Upper lobe of right lung (tissue), 1 donor: ENCODE results near the gene KDM6A. TPM values are rescaled to one million over a fixed set of nuclear protein-coding genes. Genes with fewer than 3 reads are reported as not detected.
A peak's percentile ranks its signal among the peaks of the same experiment; 100 is the strongest.

ENCODE experiments used
- ATAC-seq: fragments of 200-7000 bp; cut with Tn5 transposase; one replicate; pipeline ENCODE4 v1.9.1; 2020; ENCODE audit warnings: mild to moderate bottlenecking, moderate library complexity
- DNase-seq: peaks from one replicate; pipeline ENCODE4 v3.0.0-alpha.2; 2020
- H3K27ac ChIP-seq: fragments of 200-600 bp; one replicate; pipeline ENCODE4 v1.8.0; 2022
- H3K27me3 ChIP-seq: fragments of 200-600 bp; one replicate; pipeline ENCODE4 v1.8.0; 2022; ENCODE audit warnings: mild to moderate bottlenecking
- H3K36me3 ChIP-seq: fragments of 200-600 bp; one replicate; pipeline ENCODE4 v1.8.0; 2022
- H3K4me1 ChIP-seq: fragments of 200-600 bp; one replicate; pipeline ENCODE4 v1.8.0; 2022
- H3K4me3 ChIP-seq: fragments of 200-600 bp; one replicate; pipeline ENCODE4 v1.8.0; 2022; ENCODE audit warnings: mild to moderate bottlenecking
- H3K9me3 ChIP-seq: fragments of 200-600 bp; one replicate; pipeline ENCODE4 v1.8.0; 2022
- intact Hi-C: fragments of 100-400 bp; cut with DNase I; formaldehyde crosslinking; loops from one replicate; pipeline ENCODE4 v1.11.0; 2022
- total RNA-seq: library from RNA; stranded (reverse); fragmentation: NEBNext Ultra II Directional; extraction: Animal tissue kit (Norgen Biotek cat#: 25700); gene quantifications from one replicate; pipeline ENCODE4 v1.2.1, GENCODE V29; 2021
- TF ChIP-seq, protein P1 (sequence below): fragments of 200-600 bp; IDR thresholded peaks from one replicate; pipeline ENCODE4 v1.8.0; 2022; ENCODE audit warnings: antibody characterized with exemption
- donor health status: DM: no; HTN: yes; CAD: no; lungs with severe emphysema.

Gene KDM6A
- total RNA-seq, 1 donor from 2014 or later = 24.7 TPM

DNA sequence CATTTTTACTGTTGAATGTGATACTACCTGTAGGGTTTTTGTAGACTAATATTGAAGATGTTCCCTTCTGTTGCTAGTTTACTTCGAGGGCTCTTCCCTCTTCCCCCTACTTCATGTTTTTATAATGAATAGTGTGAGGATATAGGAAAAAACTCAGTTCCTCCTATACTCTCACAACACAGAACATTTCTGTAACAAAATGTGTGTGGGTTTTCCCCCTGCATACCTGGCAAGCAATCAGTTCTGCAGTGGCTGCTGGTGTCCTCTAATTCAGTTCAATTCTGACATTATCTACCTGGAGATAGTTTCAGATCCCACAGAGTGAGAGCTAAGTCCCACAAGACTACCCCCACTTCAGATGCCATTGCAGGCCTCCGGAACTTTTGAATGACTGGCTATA, 107.9 kb downstream of the KDM6A start:
- Histone ChIP-seq H3K36me3 (no peaks in the 10 kb centered on the region), H3K27ac (no peak overlapping the region), H3K4me1 (no peaks in the 10 kb centered on the region), H3K4me3 (no peak overlapping the region), H3K27me3 (no peaks in the 10 kb centered on the region), H3K9me3 (no peaks in the 10 kb centered on the region)
- ATAC-seq (no peak), DNase-seq (no peak)
- intact Hi-C loops = no loop called here
- TF ChIP-seq, protein P1, sequence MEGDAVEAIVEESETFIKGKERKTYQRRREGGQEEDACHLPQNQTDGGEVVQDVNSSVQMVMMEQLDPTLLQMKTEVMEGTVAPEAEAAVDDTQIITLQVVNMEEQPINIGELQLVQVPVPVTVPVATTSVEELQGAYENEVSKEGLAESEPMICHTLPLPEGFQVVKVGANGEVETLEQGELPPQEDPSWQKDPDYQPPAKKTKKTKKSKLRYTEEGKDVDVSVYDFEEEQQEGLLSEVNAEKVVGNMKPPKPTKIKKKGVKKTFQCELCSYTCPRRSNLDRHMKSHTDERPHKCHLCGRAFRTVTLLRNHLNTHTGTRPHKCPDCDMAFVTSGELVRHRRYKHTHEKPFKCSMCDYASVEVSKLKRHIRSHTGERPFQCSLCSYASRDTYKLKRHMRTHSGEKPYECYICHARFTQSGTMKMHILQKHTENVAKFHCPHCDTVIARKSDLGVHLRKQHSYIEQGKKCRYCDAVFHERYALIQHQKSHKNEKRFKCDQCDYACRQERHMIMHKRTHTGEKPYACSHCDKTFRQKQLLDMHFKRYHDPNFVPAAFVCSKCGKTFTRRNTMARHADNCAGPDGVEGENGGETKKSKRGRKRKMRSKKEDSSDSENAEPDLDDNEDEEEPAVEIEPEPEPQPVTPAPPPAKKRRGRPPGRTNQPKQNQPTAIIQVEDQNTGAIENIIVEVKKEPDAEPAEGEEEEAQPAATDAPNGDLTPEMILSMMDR = no peak

DNA sequence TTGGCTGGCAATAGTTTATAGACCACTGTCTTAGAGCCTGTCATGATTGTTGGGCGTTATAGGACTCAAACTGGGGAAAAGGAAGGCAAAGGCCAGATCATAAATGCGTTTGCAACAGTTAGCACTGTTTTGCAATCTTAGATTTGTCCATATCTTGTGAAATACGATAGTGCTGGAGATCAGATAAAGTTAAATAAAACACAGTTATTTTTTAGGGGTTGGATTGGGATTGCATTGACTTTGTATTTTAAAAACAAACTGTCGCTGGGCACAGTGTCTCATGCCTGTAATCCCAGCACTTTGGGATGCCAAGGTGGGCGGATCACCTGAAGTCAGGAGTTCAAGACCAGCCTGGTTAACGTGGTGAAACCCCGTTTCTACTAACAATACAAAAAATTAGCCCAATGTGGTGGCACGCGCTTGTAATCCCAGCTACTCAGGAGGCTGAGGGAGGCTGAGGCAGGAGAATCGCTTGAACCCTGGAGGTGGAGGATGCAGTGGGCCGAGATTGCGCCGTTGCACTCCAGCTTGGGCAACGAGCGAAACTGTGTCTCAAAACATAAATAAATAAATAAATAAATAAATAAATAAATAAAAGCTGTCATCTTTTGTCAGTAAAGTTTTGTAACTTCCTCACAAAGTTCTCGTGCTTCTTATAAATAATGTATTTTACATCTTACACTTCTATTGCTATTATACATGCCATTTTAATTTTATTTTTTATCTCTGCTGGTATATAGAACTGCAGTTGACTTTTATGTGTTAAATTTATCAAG, 117.2 kb downstream of the KDM6A start:
- Histone ChIP-seq H3K27me3 (no peaks in the 10 kb centered on the region), H3K4me1 (no peaks in the 10 kb centered on the region), H3K27ac (no peak overlapping the region), H3K36me3 (no peaks in the 10 kb centered on the region), H3K9me3 (no peaks in the 10 kb centered on the region), H3K4me3 (no peak overlapping the region)
- no peak for ATAC-seq
- DNase-seq = no peak
- intact Hi-C loops = no loop called here
- TF ChIP-seq, protein P1 = no peak

DNA sequence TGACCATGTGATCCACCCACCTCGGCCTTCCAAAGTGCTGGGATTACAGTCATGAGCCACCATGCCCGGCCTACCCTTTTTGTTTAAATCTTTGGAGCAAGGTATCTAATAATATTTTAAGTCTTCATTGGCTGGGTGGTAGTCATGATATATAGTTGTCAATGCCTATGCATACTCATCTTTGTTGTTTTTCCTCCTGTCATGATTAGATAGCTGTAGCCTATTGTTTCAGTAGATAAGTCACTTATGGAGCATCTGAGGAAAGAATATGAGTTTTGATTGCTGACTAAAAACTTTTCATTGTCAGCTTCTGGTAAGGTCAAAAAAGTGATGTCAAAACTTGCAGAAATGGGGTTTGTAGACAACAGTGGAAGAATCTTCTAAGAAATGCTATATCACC, 119.8 kb downstream of the KDM6A start:
- Histone ChIP-seq H3K36me3 (no peaks in the 10 kb centered on the region), H3K9me3 (no peaks in the 10 kb centered on the region), H3K4me1 (no peaks in the 10 kb centered on the region), H3K27me3 (no peaks in the 10 kb centered on the region), H3K27ac (no peak overlapping the region), H3K4me3 (no peak overlapping the region)
- ATAC-seq = no peak
- DNase-seq = no peak
- TF ChIP-seq, protein P1 = no peak
- intact Hi-C loops = no loop called here

DNA sequence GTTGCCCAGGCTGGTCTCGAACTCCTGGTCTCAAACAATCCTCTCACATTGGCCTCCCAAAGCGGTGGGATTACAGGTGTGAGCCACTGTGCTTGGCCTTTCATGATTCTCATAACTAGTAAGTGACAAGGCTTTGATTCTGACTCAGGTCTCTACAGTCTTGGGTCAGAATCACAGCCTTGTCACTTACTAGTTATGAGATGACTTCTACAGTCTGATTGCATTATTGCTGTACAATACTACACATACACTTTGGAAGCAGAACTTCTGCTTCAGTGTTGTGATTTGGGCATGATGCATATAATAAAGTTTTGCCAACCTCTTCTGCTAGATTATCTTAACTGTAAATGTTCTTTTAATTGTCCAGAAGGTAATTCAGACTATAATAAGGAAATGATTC, 123.3 kb downstream of the KDM6A start:
- H3K27me3 ChIP-seq = no peaks in the 10 kb centered on the region
- H3K9me3 ChIP-seq = no peaks in the 10 kb centered on the region
- H3K4me1 ChIP-seq = peaks cover 2% of the 10 kb centered on the region
- DNase-seq = no peak
- intact Hi-C loops = no loop called here
- no peak for ATAC-seq
- TF ChIP-seq, protein P1 = no peak
- no peak overlapping the region for H3K27ac ChIP-seq
- no peak overlapping the region for H3K4me3 ChIP-seq
- H3K36me3 ChIP-seq = no peaks in the 10 kb centered on the region

DNA sequence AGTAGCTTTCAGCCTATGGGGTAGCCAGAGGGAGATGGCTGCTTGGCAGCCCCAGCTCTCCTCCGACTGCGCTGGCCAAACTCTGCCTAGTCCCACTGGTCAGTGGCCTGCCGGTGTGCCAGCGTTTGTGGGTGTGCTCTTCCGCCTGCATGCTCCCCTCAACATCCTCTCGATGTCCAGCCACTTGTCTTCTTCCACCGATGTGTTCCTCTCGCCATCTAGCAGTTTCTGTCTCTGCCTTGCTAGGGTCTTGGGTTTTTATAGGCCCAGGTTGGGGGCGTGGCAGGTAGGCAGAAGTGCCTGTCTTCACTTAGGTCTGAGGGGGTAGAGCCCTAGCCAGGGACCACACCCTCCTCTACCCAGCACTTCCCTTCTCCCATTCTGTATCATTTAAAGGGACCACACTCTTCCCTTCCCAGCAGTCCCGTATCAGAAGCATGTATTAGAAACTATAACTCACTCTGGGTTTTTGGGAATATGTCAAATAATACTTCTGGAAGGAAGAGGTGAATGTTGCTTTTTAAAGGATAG, 124.4 kb downstream of the KDM6A start:
- intact Hi-C loops = no loop called here
- H3K4me1 ChIP-seq = peaks cover 5% of the 10 kb centered on the region
- H3K27me3 ChIP-seq = no peaks in the 10 kb centered on the region
- peak; percentile 39 for ATAC-seq
- no peak for DNase-seq
- no peak overlapping the region for H3K4me3 ChIP-seq
- no peaks in the 10 kb centered on the region for H3K36me3 ChIP-seq
- TF ChIP-seq, protein P1 = no peak
- no peaks in the 10 kb centered on the region for H3K9me3 ChIP-seq
- no peak overlapping the region for H3K27ac ChIP-seq
